WERI-Rb-1 (cell line): ENCODE data around the gene PLCG2.

ENCODE experiments used
- DNase-seq: peaks from one replicate; pipeline ENCODE4 v3.0.0-alpha.2; 2020
- H3K27ac ChIP-seq: fragments of 250-450 bp; sonication (Bioruptor Pico); 2 replicates; pipeline ENCODE4 v1.5.1; 2020; ENCODE audit warnings: mild to moderate bottlenecking, moderate library complexity
- H3K27me3 ChIP-seq: fragments of 250-450 bp; sonication (Bioruptor Pico); 2 replicates; pipeline ENCODE4 v1.5.1; 2021; ENCODE audit warnings: mild to moderate bottlenecking, low read depth, moderate library complexity; ENCODE audit not compliant: insufficient read depth, severe bottlenecking
- H3K36me3 ChIP-seq: fragments of 250-450 bp; sonication (Bioruptor Pico); 2 replicates; pipeline ENCODE4 v1.5.1; 2020; ENCODE audit warnings: mild to moderate bottlenecking, moderate library complexity
- H3K4me3 ChIP-seq: 2 replicates; pipeline ENCODE4 v1.5.1; 2011; ENCODE audit warnings: low read depth, mild to moderate bottlenecking, control low read depth, low read length
- H3K9me3 ChIP-seq: fragments of 250-450 bp; sonication (Bioruptor Pico); 2 replicates; pipeline ENCODE4 v1.5.1; 2021; ENCODE audit warnings: mild to moderate bottlenecking, moderate library complexity; ENCODE audit not compliant: severe bottlenecking
- CTCF ChIP-seq: IDR thresholded peaks from 2 replicates; pipeline ENCODE4 v1.5.1; 2011; ENCODE audit warnings: low read depth, mild to moderate bottlenecking, control low read depth, inconsistent platforms, low read length

The PLCG2 gene

GRCh38 chr16:81866820-81867440 is 87.8 kb downstream of the PLCG2 start:
- DNase-seq = no peak
- no peaks in the 10 kb centered on the region for H3K36me3 ChIP-seq
- H3K27me3 ChIP-seq = no peaks in the 10 kb centered on the region
- no peak for TF ChIP-seq CTCF
- no peak overlapping the region for H3K27ac ChIP-seq
- H3K4me3 ChIP-seq = no peak overlapping the region
- no peaks in the 10 kb centered on the region for H3K9me3 ChIP-seq

DNA sequence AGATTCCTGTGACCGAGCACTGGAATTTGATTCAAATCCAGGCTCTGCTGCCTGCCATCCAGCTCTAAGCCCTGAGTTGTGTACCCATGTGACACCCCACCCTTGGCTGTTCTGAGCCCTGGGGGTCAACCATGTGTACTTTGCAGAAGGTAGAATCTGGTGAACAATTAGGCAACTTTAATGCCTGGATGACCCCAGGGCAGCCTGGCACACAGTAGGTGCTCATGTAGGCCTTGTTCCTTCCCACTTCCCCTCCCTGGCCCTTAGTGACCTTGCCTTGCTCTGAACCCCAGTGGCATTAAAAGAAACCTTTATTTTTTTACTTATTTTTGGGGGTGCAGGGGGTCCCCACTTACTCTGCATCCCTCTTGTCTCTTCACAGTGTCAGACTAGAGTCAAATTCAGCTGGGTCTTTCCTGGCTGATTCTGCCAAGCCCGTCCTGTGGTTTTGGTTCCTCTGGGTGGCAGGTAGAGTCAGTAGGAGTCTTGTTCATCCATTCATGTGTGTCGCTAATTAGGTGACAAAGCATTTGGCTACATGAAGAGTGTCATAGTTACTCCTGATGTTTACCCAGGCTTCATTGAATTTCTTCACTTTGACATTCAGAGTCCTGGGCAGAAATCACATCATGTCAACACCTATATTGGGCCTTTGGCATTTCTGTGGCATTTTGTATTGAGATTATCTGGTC is 89.1 kb downstream of the PLCG2 start:
- Histone ChIP-seq H3K36me3 (no peaks in the 10 kb centered on the region), H3K27ac (no peak overlapping the region), H3K9me3 (no peaks in the 10 kb centered on the region), H3K4me3 (no peak overlapping the region), H3K27me3 (no peaks in the 10 kb centered on the region)
- no peak for DNase-seq
- TF ChIP-seq CTCF = no peak

GRCh38 chr16:81869326-81869725 is 90.2 kb downstream of the PLCG2 start:
- Histone ChIP-seq H3K36me3 (no peaks in the 10 kb centered on the region), H3K4me3 (no peak overlapping the region), H3K27me3 (no peaks in the 10 kb centered on the region), H3K27ac (no peak overlapping the region), H3K9me3 (no peaks in the 10 kb centered on the region)
- TF ChIP-seq CTCF = no peak
- no peak for DNase-seq

DNA sequence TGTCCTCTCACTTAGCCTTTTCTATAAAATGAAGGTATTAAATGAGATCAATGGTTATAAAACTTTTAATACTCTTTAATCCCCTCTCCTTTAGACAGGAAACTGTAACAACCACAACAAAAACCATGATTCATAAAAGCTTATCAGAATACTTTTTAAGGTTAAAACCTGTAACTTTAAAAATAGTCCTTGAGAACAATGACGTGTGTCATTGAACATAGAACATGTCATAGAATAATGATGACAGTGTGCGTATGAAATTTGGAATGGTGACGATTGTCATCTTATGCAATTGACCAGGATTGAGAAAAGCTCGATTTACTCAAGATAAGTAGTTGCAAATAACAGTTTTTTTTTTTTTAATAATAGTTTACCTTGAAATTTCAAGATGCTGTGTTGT is 94.1 kb downstream of the PLCG2 start:
- TF ChIP-seq CTCF = no peak
- Histone ChIP-seq H3K36me3 (no peaks in the 10 kb centered on the region), H3K27me3 (no peaks in the 10 kb centered on the region), H3K4me3 (no peak overlapping the region), H3K27ac (no peak overlapping the region), H3K9me3 (no peaks in the 10 kb centered on the region)
- no peak for DNase-seq

DNA sequence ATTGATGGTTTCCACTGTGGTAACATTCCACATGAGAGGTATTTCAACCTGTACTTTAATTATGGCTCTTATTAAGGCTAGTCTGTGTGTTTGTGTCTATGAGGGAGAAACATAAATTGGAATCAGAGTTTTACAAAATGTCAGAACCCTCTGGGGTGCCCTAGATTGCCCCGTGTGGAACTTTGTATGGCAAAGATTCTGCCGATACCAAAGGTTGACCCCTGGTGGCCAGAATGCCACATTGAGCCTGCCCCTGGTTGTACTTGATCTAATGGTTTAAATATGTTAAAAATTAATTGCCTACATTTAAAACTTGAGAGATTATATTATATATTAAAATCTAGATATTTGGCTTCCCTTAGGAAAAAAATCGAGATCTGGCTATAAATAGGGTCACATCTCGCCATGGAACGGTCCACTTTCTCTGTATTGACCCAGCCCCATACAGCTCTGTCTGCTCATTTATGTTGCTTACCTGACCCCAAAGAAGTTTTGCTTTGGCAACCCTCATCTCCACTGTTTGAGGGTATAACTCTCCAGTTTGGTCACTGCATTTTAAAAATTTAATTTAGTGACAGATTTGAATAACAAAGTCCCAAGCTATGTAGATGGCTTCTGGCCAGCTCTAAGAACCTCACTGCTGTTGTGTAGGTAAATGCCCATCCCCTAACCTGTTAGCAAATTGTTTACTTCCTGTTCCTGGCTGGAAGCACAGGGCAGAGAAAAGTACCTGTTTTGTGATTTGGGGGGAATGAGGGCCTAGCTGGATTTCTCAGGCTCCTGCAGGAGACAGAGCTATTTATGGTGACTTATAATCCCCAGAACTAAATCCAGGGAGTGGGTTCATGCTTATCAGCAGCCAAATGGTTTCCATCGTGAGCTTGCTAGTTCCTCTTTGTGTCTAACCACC is 95.0 kb downstream of the PLCG2 start:
- H3K27me3 ChIP-seq = no peaks in the 10 kb centered on the region
- peak; percentile 56 for TF ChIP-seq CTCF
- H3K36me3 ChIP-seq = no peaks in the 10 kb centered on the region
- H3K27ac ChIP-seq = no peak overlapping the region
- no peak overlapping the region for H3K4me3 ChIP-seq
- H3K9me3 ChIP-seq = no peaks in the 10 kb centered on the region
- DNase-seq = peak; percentile 32
